Fibroblast of the conjunctiva (primary cell): ENCODE measurements around the gene RAB29.
A peak's percentile ranks its signal among the peaks of the same experiment; 100 is the strongest.

Source experiments
- DNase-seq: peaks from one replicate; pipeline ENCODE4 v3.0.0-alpha.2; 2010; ENCODE audit warnings: low read depth

RAB29 gene

DNA sequence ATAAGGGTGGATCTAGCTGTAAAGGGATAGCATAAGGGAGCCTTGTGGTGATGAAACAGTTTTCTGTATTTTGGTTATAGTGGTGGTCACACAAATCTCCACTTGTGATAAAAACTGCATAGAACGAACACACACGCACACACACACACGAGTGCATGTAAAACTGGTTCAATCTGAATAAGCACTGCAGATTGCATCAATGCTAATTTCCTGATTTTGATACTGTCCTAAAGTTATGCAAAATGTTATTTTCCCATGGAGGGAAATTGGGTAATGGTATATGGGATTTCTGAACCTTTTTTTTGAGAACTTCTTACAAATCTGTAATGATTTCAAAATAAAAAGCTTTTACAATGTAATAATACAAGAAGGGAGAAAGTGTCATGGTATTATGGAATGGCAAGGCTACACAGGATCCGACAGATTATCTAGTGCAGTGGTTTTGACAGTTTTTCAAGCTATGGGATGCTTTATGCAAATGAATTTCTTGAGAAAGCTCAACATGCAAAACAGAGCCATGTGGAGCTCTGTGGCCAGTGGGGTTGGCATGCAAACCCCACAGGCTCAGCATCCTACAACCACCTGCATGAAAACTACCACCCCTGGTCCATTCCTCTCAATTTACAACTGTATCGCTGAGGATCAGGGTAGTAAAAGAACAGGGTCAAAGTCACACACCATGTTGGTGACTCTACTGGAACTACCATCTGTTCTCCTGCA lies 18.9 kb upstream of the RAB29 start:
- no peak for DNase-seq

- DNase-seq = no peak
Measured at GRCh38 chr1:205792961-205793673, 17.8 kb upstream of the RAB29 start.

DNA sequence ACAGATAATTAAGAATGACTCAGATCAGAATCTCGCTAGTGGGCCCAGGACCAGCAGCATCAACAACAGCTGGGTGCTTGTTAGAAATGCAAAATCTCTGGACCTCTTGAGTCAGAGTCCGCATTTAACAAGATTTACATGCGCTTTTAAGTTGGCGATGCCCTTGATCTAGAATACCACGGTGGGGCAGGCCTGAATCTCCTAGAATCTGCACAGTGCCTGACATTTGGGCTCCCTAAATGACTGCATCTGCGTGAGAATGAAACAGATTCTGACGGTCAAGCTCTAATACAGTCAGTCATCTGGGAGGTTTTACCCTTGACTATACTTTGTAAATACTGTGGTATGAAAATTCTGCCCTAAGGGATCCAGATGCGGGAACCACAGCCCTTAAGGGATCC lies 17.2 kb upstream of the RAB29 start:
- DNase-seq = no peak

DNA sequence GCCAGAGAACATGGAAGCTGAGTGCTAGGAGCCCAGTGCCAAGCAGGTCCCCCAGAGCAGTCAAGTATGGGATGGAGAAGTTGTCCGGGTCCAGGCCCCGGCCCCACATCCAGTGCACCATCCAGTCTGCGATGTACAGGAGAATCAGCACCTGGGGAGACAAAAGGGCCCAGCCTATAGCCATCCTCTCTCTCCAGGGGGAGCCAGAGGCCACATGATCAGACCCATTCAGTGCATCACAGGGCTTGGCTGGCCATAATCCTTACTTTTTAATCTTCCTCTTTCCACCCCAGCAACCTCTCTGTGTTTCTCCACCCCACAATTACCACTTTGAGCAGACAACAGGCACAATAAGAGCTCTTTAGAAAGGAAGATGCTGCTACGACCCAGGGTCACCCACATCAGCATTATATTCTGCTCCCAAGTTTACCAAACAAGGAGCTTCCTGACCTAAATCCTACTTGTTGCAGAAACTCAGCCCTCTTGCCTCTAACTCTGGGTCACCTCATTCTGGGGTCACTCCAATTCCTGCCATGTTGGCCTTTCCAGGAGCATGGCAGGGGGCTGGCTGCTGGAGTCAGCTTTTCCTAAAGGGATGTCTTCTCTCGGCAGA lies 16.4 kb upstream of the RAB29 start:
- DNase-seq = no peak

GRCh38 chr1:205787287-205787916 lies 12.1 kb upstream of the RAB29 start:
- DNase-seq = no peak

DNA sequence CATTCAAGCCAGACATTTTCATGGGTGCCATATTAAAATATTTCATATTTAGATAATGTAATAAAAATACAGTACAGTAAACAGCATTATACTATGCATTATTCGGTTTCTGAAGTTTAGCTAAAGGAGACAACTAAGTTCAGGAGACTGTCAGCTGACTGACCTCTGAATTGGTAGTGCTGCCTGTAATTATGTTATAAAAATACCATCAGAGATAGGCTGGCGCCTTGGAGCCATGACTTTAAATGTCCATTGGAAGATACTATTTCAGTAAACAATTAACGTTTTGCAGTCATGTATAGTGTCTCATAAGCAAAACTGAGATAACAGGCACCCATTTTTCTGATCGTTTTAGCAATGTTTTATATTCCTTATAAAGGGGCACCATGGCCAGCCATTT lies 11.3 kb upstream of the RAB29 start:
- DNase-seq = no peak

GRCh38 chr1:205785446-205785845 lies 10.2 kb upstream of the RAB29 start:
- no peak for DNase-seq

DNA sequence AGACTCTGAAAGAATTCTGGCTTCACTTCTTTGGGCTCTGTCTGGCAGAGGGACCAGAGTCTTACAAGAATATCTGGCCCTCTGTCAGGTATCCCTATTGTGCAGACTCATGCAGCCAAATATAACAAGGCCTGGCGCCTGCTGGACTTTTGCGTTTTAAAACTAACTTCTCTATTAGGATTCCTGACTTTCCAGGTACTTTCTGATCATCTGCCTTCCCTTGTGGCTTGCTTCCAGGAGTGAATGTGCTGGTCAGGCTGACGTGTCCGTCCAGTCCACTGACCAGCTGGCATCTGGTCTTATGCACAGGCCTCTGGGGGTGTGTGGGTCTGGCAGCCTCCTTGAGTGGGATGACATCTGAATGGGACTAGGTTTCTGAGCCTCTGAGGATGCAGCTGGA lies 8.6 kb upstream of the RAB29 start:
- no peak for DNase-seq

DNA sequence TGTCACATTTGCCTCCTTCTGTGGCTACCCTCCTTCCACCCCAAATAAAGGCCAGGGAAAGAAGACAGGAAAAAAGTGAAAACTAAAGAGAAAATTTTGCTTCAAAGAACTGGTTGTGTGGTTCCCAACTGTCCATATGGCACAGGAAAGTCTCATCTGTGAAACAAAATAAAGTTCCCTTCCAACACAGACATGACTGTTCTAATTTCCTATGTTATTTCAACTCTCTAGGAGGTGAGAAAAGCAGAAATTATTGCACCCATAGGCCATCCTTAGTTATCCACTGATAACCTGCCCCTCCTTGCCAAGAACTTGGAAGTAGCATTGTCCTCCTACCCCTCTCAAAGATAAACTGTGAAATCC lies 8.1 kb upstream of the RAB29 start:
- DNase-seq = no peak

DNA sequence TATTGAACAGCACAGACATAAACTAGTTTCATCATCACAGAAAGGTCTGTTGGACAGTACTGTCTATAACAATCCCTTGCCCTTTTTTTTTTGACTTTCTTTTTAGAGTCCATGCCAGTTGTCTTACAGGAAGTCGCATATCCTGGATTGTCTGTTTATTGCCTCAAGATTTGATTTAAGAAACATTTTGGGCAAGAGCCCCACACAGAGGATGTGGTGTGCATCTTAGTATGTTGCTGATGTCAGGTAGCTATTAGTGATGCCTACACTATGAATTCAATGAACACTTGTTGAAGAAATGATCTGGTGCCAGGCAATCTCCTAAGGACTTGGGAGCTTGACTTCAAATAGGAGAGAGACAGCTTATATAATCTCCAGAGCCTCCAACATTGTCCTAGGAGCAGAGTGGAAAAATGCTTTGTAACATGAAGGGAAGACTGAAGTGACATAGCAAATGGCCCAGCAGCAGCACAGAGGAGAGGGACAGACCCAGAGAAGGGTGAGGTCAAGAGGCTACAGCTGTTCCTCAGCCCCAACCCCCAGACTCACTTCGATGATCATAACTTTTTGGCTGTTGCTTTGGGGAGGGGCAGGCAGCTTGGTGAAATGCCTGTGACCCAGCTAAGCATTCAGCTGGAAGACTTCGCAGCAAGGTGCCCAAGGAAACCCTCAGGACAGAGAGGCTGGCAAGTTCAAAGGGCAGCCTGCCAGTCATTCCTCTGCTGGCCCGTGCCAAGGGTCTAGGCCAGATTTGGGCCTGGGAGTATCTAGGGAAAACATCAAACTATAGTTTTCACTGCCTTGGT lies 7.5 kb upstream of the RAB29 start:
- no peak for DNase-seq

DNA sequence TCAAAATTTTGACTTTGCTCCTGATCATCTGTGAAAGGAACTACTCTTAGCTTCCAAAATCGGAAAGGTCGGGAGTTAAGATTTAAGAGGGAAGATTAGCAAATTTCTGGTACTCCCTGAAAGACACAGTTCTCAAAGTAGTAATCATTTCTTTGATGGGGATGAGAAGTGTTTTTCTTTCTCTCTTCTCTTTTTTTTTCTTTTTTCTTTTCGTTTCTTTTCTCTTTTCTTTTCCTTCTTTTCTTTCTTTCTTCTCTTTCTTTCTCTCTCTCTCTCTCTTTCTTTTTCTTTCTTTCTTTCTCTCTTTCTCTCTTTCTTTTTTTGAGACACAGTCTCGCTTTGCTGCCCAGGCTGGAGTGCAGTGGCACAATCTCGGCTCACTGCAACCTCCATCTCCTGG lies 5.1 kb upstream of the RAB29 start:
- DNase-seq = no peak

- no peak for DNase-seq
Measured at GRCh38 chr1:205777994-205778393, 2.7 kb upstream of the RAB29 start.

DNA sequence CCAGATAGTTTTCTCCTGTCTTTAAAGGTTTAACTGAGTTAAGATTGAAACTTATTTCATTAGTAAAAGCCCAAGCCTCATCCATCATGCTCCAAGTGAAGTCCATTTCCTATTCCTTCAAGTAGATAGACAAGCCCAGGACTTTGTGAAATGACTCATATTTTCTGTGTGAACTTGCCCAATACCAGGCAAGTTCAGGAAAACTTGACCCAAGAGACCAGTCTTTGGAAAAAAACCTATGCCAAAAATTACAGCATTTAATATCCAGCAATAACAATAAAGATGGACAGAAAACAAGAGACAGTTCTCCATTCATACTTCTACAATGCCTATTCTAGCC lies 405 bp upstream of the RAB29 start:
- peak; percentile 73 for DNase-seq

DNA sequence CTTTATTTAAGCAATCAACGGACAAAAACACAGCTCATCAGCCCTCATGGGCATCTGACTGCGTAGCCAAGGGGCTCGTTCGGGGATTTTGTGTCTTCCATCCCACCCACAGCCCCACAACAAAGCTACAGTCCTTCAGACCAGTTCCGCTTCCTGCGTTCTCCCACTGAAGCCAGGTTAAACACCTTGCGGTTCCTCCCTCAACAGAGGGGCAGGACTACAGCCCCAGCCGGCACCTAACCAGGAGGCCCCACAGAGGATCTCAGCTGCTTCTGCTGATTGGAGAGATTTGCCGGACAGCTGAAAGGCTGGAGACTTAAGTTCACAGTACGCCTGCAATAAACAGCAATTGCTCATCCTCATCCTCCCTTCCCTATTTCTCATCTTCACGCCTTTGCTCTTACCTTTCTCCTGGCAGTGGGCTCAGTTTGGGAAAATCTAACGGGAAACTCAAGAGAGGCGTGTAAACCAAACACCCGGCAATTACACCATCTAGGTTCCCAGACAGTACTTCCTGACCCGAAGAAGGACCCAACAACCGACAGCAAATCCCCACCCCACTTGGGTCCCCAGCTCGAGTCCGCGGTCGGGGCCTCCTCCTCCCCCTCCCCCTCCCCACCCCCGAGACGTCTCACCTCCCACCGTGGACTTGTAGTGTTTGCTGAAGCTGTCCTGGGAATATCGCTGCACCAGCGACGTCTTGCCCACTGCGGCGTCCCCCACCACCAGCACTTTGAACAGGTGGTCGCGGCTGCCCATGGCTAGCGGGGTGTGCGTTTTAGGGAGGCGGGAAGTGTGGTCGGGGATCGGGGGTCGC lies 876 bp downstream of the RAB29 start:
- DNase-seq = no peak

DNA sequence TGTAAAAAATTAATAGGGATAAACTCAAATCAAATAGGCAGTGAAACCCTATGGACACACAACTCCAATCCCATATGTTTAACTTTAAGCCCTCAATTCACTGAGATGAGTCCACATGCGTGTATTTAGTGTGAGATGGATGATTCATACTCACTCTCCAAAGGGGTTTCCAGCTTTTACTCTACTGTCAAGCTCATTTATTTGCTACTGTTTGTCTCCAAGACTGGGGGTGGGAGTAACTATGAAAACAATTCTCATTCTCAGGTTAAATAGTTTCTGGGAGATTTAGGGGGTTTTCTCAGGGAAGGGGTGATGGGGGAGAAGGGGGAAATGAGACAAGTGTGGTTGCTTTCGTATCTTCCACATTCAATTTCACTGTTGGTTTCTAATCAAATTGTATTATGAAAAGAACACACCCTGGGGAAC lies 2.7 kb downstream of the RAB29 start:
- DNase-seq = no peak

- no peak for DNase-seq
Measured at GRCh38 chr1:205770618-205771017, 4.7 kb downstream of the RAB29 start.

- DNase-seq = no peak
Measured at GRCh38 chr1:205769641-205770365, 5.5 kb downstream of the RAB29 start.

- no peak for DNase-seq
Measured at GRCh38 chr1:205767248-205767647, 8.0 kb downstream of the RAB29 start.

GRCh38 chr1:205766570-205766969 lies 8.7 kb downstream of the RAB29 start:
- DNase-seq = no peak

- no peak for DNase-seq
Measured at GRCh38 chr1:205766038-205766437, 9.2 kb downstream of the RAB29 start.

DNA sequence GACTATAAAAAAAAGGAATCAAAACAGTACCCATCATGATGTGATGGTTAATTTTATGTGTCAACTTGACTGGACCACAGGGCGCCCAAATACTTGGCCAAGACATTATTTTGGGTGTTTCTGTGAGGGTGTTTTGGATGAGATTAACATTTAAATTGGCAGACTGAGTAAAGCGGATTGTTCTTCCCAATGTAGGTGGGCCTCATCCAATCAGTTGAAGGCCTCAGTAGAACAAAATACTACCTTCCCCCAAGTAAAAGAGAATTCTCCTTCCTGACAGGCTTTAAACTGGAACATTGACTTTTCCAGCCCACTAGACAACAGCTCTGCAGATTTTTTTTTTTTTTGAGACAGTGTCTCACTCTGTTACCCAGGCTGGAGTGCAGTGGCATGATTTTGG lies 10.7 kb downstream of the RAB29 start:
- DNase-seq = no peak
